Endothelial cell (in vitro differentiated cells): ENCODE results near the gene IL10RB. TPM values are rescaled to one million over a fixed set of nuclear protein-coding genes. Genes with fewer than 3 reads are reported as not detected.

ENCODE experiments used
- DNase-seq: peaks from one replicate; pipeline ENCODE4 v3.0.0; 2021; ENCODE audit warnings: low spot score
- H3K27ac Mint-ChIP-seq: one replicate; pipeline ENCODE4 v1.8.0; 2021; ENCODE audit warnings: mixed read lengths, inconsistent platforms; ENCODE audit not compliant: unreplicated experiment
- H3K27me3 Mint-ChIP-seq: one replicate; pipeline ENCODE4 v1.8.0; 2021; ENCODE audit warnings: mild to moderate bottlenecking, moderate library complexity, mixed read lengths, inconsistent platforms; ENCODE audit not compliant: unreplicated experiment
- H3K36me3 Mint-ChIP-seq: one replicate; pipeline ENCODE4 v1.8.0; 2021; ENCODE audit warnings: mild to moderate bottlenecking, low read depth, mixed read lengths, inconsistent platforms; ENCODE audit not compliant: unreplicated experiment
- H3K4me1 Mint-ChIP-seq: one replicate; pipeline ENCODE4 v1.8.0; 2021; ENCODE audit warnings: mild to moderate bottlenecking, mixed read lengths, inconsistent platforms; ENCODE audit not compliant: unreplicated experiment
- H3K4me3 Mint-ChIP-seq: one replicate; pipeline ENCODE4 v1.8.0; 2021; ENCODE audit warnings: mild to moderate bottlenecking, mixed read lengths, inconsistent platforms; ENCODE audit not compliant: unreplicated experiment
- H3K9me3 Mint-ChIP-seq: one replicate; pipeline ENCODE4 v1.8.0; 2021; ENCODE audit warnings: mixed read lengths, inconsistent platforms; ENCODE audit not compliant: unreplicated experiment
- CTCF ChIP-seq: fragments of 200-600 bp; sonication (generic); IDR thresholded peaks from one replicate; pipeline ENCODE4 v1.5.0; 2021; ENCODE audit warnings: antibody characterized with exemption; ENCODE audit not compliant: unreplicated experiment
- total RNA-seq: library from RNA; stranded (reverse); fragmentation: NEBNext Ultra II Directional; extraction: Animal tissue kit (Norgen Biotek cat#: 25700); gene quantifications from one replicate; pipeline ENCODE4 v1.2.1, GENCODE V29; 2021; ENCODE audit not compliant: unreplicated experiment

IL10RB gene
- total RNA-seq, 1 donor from 2014 or later: 13.0 TPM

DNA sequence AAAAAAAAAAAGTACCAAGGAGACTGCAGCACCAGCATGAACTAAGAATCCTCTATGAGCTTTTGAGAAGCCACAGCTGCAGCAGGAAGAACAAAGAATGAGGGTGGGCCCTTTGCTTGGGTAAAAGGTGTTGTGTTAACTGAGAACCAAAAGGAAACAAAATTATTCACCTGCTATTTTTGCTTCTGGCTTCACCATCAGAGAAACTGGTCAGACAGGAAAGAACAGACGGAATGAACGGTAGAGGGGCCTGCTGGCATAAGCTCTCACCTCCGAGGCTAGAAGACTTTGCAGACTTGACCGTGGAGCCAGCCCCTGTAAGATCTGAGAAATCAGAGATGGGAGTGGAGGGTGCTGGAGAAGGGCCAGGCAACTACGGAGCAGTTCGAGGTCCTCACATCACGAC, 27.6 kb downstream of the IL10RB start:
- Mint-ChIP-seq H3K27ac (no peak overlapping the region), H3K27me3 (peaks cover 3% of the 10 kb centered on the region), H3K4me3 (peak overlapping the region; percentile 8), H3K4me1 (peaks cover 30% of the 10 kb centered on the region), H3K36me3 (peaks cover 15% of the 10 kb centered on the region), H3K9me3 (no peaks in the 10 kb centered on the region)
- no peak for DNase-seq
- TF ChIP-seq CTCF: no peak

GRCh38 chr21:33296156-33296555, 30.0 kb downstream of the IL10RB start:
- peaks cover 6% of the 10 kb centered on the region for H3K27me3 Mint-ChIP-seq
- no peak overlapping the region for H3K4me3 Mint-ChIP-seq
- no peaks in the 10 kb centered on the region for H3K9me3 Mint-ChIP-seq
- no peak overlapping the region for H3K27ac Mint-ChIP-seq
- no peak for TF ChIP-seq CTCF
- H3K36me3 Mint-ChIP-seq: peaks cover 15% of the 10 kb centered on the region
- no peak for DNase-seq
- peaks cover 44% of the 10 kb centered on the region for H3K4me1 Mint-ChIP-seq

DNA sequence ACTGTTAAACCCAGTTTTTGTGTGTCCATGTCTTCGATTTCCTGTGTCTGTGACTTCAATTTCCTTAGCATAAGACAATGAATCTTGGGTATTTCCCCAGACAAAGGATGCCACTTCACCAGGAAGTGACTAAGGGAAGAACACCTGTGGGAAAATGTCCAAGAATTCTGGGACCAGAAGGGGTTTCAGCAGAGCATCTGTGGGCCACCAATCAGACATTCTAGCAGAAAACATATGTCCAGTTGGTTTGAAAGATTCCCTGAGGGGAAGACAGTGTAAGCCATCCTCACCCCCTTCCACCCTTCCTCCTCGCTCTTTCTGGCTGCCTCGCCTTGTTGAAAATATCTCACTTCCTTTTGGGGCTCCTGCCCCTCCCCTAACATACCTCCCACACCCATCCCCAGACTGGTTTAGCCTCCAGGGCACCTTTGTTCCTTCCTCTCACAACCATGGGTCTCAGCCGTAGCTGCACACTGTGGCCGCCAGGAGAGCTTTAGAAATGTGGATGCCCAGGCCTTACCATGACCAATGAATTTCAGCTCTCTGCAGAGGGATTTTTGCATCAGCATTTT, 33.1 kb downstream of the IL10RB start:
- H3K27me3 Mint-ChIP-seq: peaks cover 6% of the 10 kb centered on the region
- H3K4me3 Mint-ChIP-seq: no peak overlapping the region
- DNase-seq: no peak
- peaks cover 42% of the 10 kb centered on the region for H3K4me1 Mint-ChIP-seq
- peaks cover 4% of the 10 kb centered on the region for H3K36me3 Mint-ChIP-seq
- TF ChIP-seq CTCF: no peak
- H3K27ac Mint-ChIP-seq: peak overlapping the region; percentile 81
- no peaks in the 10 kb centered on the region for H3K9me3 Mint-ChIP-seq

DNA sequence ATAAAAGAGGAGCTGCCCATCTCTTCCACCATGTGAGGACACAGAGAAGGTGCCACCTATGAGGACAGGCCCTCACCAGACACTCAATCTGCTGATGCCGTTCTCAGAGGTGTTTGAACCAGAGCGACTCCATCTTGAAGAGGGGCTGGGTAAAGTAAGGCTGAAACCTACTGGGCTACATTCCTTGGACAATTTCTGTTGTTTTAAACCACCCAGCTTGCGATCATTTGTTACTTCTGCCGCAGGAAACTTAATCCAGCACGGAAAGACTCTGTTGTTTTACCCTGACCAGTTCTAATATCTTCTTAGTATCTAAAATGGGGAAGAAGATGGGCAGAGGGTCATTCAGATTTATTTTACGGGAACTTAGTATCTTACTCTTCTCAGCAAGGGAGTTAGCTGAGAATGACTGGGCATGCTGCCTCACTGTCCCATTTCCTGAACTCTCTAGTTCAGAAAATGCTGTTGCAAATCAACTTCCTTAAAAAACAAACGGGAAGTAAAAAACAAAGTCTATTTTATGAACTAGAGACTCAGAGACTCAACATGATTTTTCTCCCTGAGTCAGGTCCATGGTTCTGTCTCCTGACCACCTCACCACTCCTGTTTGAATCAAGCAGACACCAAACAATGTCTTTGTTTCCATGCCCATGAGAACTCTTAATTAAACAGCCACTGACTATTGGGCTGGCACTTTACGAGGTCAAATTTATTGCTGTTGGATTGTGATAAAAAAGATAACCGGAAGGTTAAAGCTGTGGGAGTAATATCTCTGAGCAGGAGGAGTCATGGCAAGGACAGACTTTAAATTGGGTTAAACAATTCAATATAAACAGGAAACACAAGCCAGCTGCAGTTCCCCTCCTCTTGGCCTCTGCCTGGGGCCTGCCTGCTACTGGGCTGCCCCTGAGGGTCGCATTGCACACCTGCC, 34.8 kb downstream of the IL10RB start:
- peak overlapping the region; percentile 97 for H3K27ac Mint-ChIP-seq
- H3K9me3 Mint-ChIP-seq: no peaks in the 10 kb centered on the region
- H3K4me1 Mint-ChIP-seq: peaks cover 52% of the 10 kb centered on the region

More for the DNA sequence above, 34.8 kb downstream of the IL10RB start:
- Mint-ChIP-seq H3K4me3 (peak overlapping the region; percentile 13), H3K36me3 (no peaks in the 10 kb centered on the region), H3K27me3 (peaks cover 6% of the 10 kb centered on the region)
- no peak for DNase-seq
- TF ChIP-seq CTCF: no peak
